ENCODE data around the gene HOXC6.

- TF ChIP-seq POLR2A (IDR thresholded peaks at IDR 0.05) (no peak), CTCF (IDR thresholded peaks at IDR 0.05) (no peak), EP300 (IDR thresholded peaks at IDR 0.05) (no peak)
These were observed 26.5 kb downstream of the HOXC6 start for GRCh38 chr12:54054742-54055194.
